Right ventricle myocardium superior (tissue), 1 donor: ENCODE data around the gene NAXE. TPM values are rescaled to one million over a fixed set of nuclear protein-coding genes. Genes with fewer than 3 reads are reported as not detected.
"Not testable (repeated sequence)": the region's sequence is repeated elsewhere in the genome, so short reads cannot be mapped to it uniquely, and the experiment has no call there.

Experiments
- ATAC-seq: fragments of 200-7000 bp; cut with Tn5 transposase; one replicate; pipeline ENCODE4 v1.9.1; 2020; ENCODE audit warnings: mild to moderate bottlenecking; ENCODE audit not compliant: poor library complexity
- DNase-seq: peaks from one replicate; pipeline ENCODE4 v3.0.0-alpha.2; 2020
- intact Hi-C: fragments of 100-400 bp; cut with DNase I; formaldehyde crosslinking; loops from one replicate; pipeline ENCODE4 v1.11.2; 2022
- total RNA-seq: library from RNA; stranded (reverse); fragmentation: NEBNext Ultra II Directional; extraction: Animal tissue kit (Norgen Biotek cat#: 25700); gene quantifications from one replicate; pipeline ENCODE4 v1.2.1, GENCODE V29; 2021
- donor health status: DM: no; HTN: yes; CAD: no; lungs with severe emphysema.

NAXE gene
- total RNA-seq, 1 donor from 2014 or later: 115 TPM

- ATAC-seq (peak; percentile 97), DNase-seq (no peak)
- intact Hi-C loops: loop anchor here (5.0 kb wide), 2 partner anchors 161 to 221 kb away; no protein-coding TSS in a partner anchor
Measured at GRCh38 chr1:156608036-156608674, 16.6 kb downstream of the NAXE start.

- DNase-seq (no peak), ATAC-seq (no peak)
- intact Hi-C loops: loop anchor here (5.0 kb wide), 2 partner anchors 162 to 222 kb away; no protein-coding TSS in a partner anchor
Measured at GRCh38 chr1:156608981-156609380, 17.4 kb downstream of the NAXE start.

- intact Hi-C loops, DNase-seq, ATAC-seq: not testable (repeated sequence)
Measured at GRCh38 chr1:156610072-156610471, 18.5 kb downstream of the NAXE start.

- intact Hi-C loops: no loop called here
- DNase-seq: no peak
- no peak for ATAC-seq
Measured at GRCh38 chr1:156612666-156613065, 21.1 kb downstream of the NAXE start.

GRCh38 chr1:156615946-156616345 is 24.4 kb downstream of the NAXE start:
- DNase-seq (no peak), ATAC-seq (peak; percentile 13)
- intact Hi-C loops: no loop called here

GRCh38 chr1:156616463-156616862 is 24.9 kb downstream of the NAXE start:
- intact Hi-C loops: no loop called here
- DNase-seq: peak; percentile 51

GRCh38 chr1:156618853-156619581 is 27.4 kb downstream of the NAXE start, which contains the start of gene HAPLN2:
HAPLN2 (plus strand) TSS chr1:156619415; CDS start chr1:156623491, 4,076 bp downstream.
- ATAC-seq (no peak), DNase-seq (no peak)
- intact Hi-C loops: no loop called here

More at GRCh38 chr1:156616463-156616862, 24.9 kb downstream of the NAXE start:
- peak; percentile 83 for ATAC-seq

GRCh38 chr1:156619582-156619955 is 28.0 kb downstream of the NAXE start:
- intact Hi-C loops: no loop called here
- ATAC-seq (no peak), DNase-seq (no peak)

GRCh38 chr1:156622581-156623297 is 31.2 kb downstream of the NAXE start:
- intact Hi-C loops: no loop called here
- DNase-seq (no peak), ATAC-seq (no peak)

GRCh38 chr1:156623946-156624813 is 32.6 kb downstream of the NAXE start:
- peak; percentile 79 for ATAC-seq
- intact Hi-C loops: no loop called here
- DNase-seq: peak; percentile 70

GRCh38 chr1:156624814-156625435 is 33.3 kb downstream of the NAXE start:
- DNase-seq (no peak), ATAC-seq (peak; percentile 17)
- intact Hi-C loops: no loop called here

- ATAC-seq: peak; percentile 70
- peak; percentile 74 for DNase-seq
- intact Hi-C loops: no loop called here
Measured at GRCh38 chr1:156625436-156626078, 34.0 kb downstream of the NAXE start.

GRCh38 chr1:156626079-156626438 is 34.5 kb downstream of the NAXE start:
- ATAC-seq (no peak), DNase-seq (no peak)
- intact Hi-C loops: no loop called here

- no peak for DNase-seq
- intact Hi-C loops: loop anchor here (1.0 kb wide), 1 partner anchor 30 kb away; no protein-coding TSS in a partner anchor
- ATAC-seq: no peak
Measured at GRCh38 chr1:156627313-156627880, 35.8 kb downstream of the NAXE start.

GRCh38 chr1:156629823-156630449 is 38.4 kb downstream of the NAXE start:
- ATAC-seq: no peak
- intact Hi-C loops: no loop called here

GRCh38 chr1:156631152-156631551 is 39.6 kb downstream of the NAXE start:
- ATAC-seq, DNase-seq, intact Hi-C loops: not testable (repeated sequence)

More at GRCh38 chr1:156629823-156630449, 38.4 kb downstream of the NAXE start:
- no peak for DNase-seq

- intact Hi-C loops: no loop called here
- no peak for ATAC-seq
- DNase-seq: no peak
Measured at GRCh38 chr1:156632355-156632754, 40.8 kb downstream of the NAXE start.
